H1 (cell line): Measurements from ENCODE around the gene OLAH. TPM values are rescaled to one million over a fixed set of nuclear protein-coding genes. Genes with fewer than 3 reads are reported as not detected.

ENCODE experiments used
- CTCF ChIA-PET: fragments of 300-600 bp; sonication (Branson Sonifier 250); formaldehyde crosslinking; loops from one replicate; lab custom pipeline; 2021; ENCODE audit not compliant: partially characterized antibody; lab: Charles Lee
- POLR2A ChIA-PET: fragments of 300-600 bp; sonication (Branson Sonifier 250); formaldehyde crosslinking; loops from one replicate; lab custom pipeline; 2021; ENCODE audit warnings: inconsistent platforms; ENCODE audit not compliant: partially characterized antibody; lab: Charles Lee
- DNase-seq, 2 experiments: peaks; one replicate each; pipeline versions ENCODE4 v3.0.0 to v3.0.0-alpha.2; 2010 to 2022; ENCODE audit warnings: low spot score in 2 of 2, low read depth in 1 of 2, mixed read lengths in 1 of 2
- FAIRE-seq: peaks from 2 replicates; lab custom pipeline; 2011; peaks lifted over from hg19 to GRCh38; lab: Jason Lieb, UNC
- H2AFZ ChIP-seq: 2 replicates; pipeline ENCODE4 v1.8.1; 2012; ENCODE audit warnings: low read length, inconsistent platforms
- H2AK5ac ChIP-seq: 2 replicates; pipeline ENCODE4 v1.6.1; 2013; ENCODE audit warnings: low read depth, low read length
- H2BK120ac ChIP-seq: replicated peaks from 2 replicates; pipeline ENCODE3; 2013; ENCODE audit warnings: low read depth, low read length, inconsistent platforms
- H2BK12ac ChIP-seq: 2 replicates; pipeline ENCODE4 v1.6.1; 2013; ENCODE audit warnings: low read depth, low read length
- H2BK15ac ChIP-seq: 2 replicates; pipeline ENCODE4 v1.6.1; 2013; ENCODE audit warnings: low read length
- H2BK20ac ChIP-seq: 2 replicates; pipeline ENCODE4 v1.6.1; 2013; ENCODE audit warnings: low read length
- H2BK5ac ChIP-seq: 2 replicates; pipeline ENCODE4 v1.6.1; 2013; ENCODE audit warnings: low read depth, low read length
- H3K14ac ChIP-seq: 2 replicates; pipeline ENCODE4 v1.6.1; 2013; ENCODE audit warnings: inconsistent platforms; ENCODE audit not compliant: insufficient read length
- H3K18ac ChIP-seq: 2 replicates; pipeline ENCODE4 v1.6.1; 2013; ENCODE audit warnings: low read length; ENCODE audit errors: extremely low read depth
- H3K23ac ChIP-seq: 2 replicates; pipeline ENCODE4 v1.6.1; 2013; ENCODE audit warnings: inconsistent platforms; ENCODE audit not compliant: insufficient read length
- H3K23me2 ChIP-seq: 2 replicates; pipeline ENCODE4 v1.6.1; 2013; ENCODE audit warnings: low read depth, low read length
- H3K27ac ChIP-seq: 2 replicates; pipeline ENCODE4 v1.6.1; 2011; ENCODE audit warnings: low read depth, low read length, inconsistent platforms
- H3K27me3 ChIP-seq, 4 experiments: replicated peaks in 1 of 4; 1 replicate in 1 of 4; 2 replicates in 3 of 4; pipeline versions ENCODE4 v1.6.1 to v1.8.1; 2011 to 2013; ENCODE audit warnings: low read length in 3 of 4, mild to moderate bottlenecking in 3 of 4, inconsistent platforms in 2 of 4, mixed read lengths in 2 of 4, moderate library complexity in 1 of 4; ENCODE audit not compliant: control insufficient read depth in 3 of 4, insufficient read depth in 3 of 4; ENCODE audit errors: extremely low read depth in 1 of 4
- H3K36me3 ChIP-seq, 4 experiments: 2 replicates each; pipeline versions ENCODE4 v1.6.1 to v1.8.1; 2011 to 2013; ENCODE audit warnings: mild to moderate bottlenecking in 4 of 4, low read length in 3 of 4, moderate library complexity in 2 of 4, control low read depth in 1 of 4, inconsistent platforms in 1 of 4; ENCODE audit not compliant: insufficient read depth in 4 of 4, control insufficient read depth in 2 of 4
- H3K4ac ChIP-seq: replicated peaks from 2 replicates; pipeline ENCODE3; 2013; ENCODE audit warnings: low read length, low read depth, mixed read lengths, inconsistent platforms; ENCODE audit not compliant: insufficient read length
- H3K4me1 ChIP-seq, 4 experiments: replicated peaks in 1 of 4; 1 replicate in 1 of 4; 2 replicates in 3 of 4; pipeline versions ENCODE4 v1.6.1 to v1.8.1; 2011 to 2013; ENCODE audit warnings: low read length in 3 of 4, inconsistent platforms in 2 of 4, mixed read lengths in 1 of 4; ENCODE audit not compliant: insufficient read depth in 4 of 4, control insufficient read depth in 3 of 4
- H3K4me2 ChIP-seq, 2 experiments: 2 replicates each; pipeline versions ENCODE4 v1.6.1 to v1.8.1; 2011 to 2013; ENCODE audit warnings: low read depth in 2 of 2, low read length in 2 of 2, control low read depth in 1 of 2, inconsistent platforms in 1 of 2, mild to moderate bottlenecking in 1 of 2; ENCODE audit not compliant: insufficient read depth in 1 of 2
- H3K4me3 ChIP-seq, 4 experiments: fragments of 200-600, 300-600 bp in 1 of 4; sonication (generic), shearing (Covaris generic), sonication (Bioruptor Twin) in 1 of 4; 2 replicates each; pipeline versions ENCODE4 v1.5.1 to v1.8.1; 2011 to 2016; ENCODE audit warnings: low read length in 4 of 4, low read depth in 3 of 4, control low read depth in 2 of 4, inconsistent platforms in 2 of 4, mild to moderate bottlenecking in 2 of 4, mixed read lengths in 1 of 4, moderate library complexity in 1 of 4; ENCODE audit not compliant: insufficient read depth in 2 of 4; ENCODE audit errors: extremely low read depth in 1 of 4
- H3K56ac ChIP-seq: replicated peaks from 2 replicates; pipeline ENCODE3; 2013; ENCODE audit warnings: low read depth, mild to moderate bottlenecking, mixed read lengths, low read length, inconsistent platforms; ENCODE audit not compliant: insufficient read length
- H3K79me1 ChIP-seq: 2 replicates; pipeline ENCODE4 v1.6.1; 2013; ENCODE audit warnings: low read depth, low read length, control low read depth
- H3K79me2 ChIP-seq, 2 experiments: 2 replicates each; pipeline versions ENCODE4 v1.6.1 to v1.8.1; 2012 to 2013; ENCODE audit warnings: low read length in 2 of 2, mild to moderate bottlenecking in 2 of 2, inconsistent platforms in 1 of 2; ENCODE audit not compliant: insufficient read depth in 2 of 2, control insufficient read depth in 1 of 2
- H3K9ac ChIP-seq, 4 experiments: replicated peaks in 1 of 4; 1 replicate in 1 of 4; 2 replicates in 3 of 4; pipeline versions ENCODE4 v1.6.1 to v1.8.1; 2011 to 2013; ENCODE audit warnings: low read depth in 3 of 4, low read length in 3 of 4, control low read depth in 2 of 4, mild to moderate bottlenecking in 2 of 4, moderate library complexity in 2 of 4, inconsistent platforms in 1 of 4; ENCODE audit errors: extremely low read depth in 1 of 4
- H3K9me3 ChIP-seq, 2 experiments: 2 replicates each; pipeline versions ENCODE4 v1.6.1 to v1.8.1; 2012 to 2013; ENCODE audit warnings: mild to moderate bottlenecking in 2 of 2, moderate library complexity in 2 of 2, control low read depth in 1 of 2, inconsistent platforms in 1 of 2, low read depth in 1 of 2, low read length in 1 of 2, mixed read lengths in 1 of 2; ENCODE audit not compliant: insufficient read depth in 2 of 2
- H4K20me1 ChIP-seq, 2 experiments: replicated peaks in 1 of 2; 2 replicates each; pipeline versions ENCODE3 to v1.8.1; 2011 to 2013; ENCODE audit warnings: inconsistent platforms in 2 of 2, low read length in 2 of 2, mild to moderate bottlenecking in 1 of 2; ENCODE audit not compliant: insufficient read depth in 2 of 2, control insufficient read depth in 1 of 2
- H4K5ac ChIP-seq: 2 replicates; pipeline ENCODE4 v1.6.1; 2013; ENCODE audit warnings: low read length, low read depth, mixed read lengths, inconsistent platforms; ENCODE audit not compliant: insufficient read length
- H4K8ac ChIP-seq: 2 replicates; pipeline ENCODE4 v1.8.0; 2013; ENCODE audit warnings: mild to moderate bottlenecking, moderate library complexity, low read length, inconsistent platforms; ENCODE audit not compliant: insufficient read depth; ENCODE audit errors: extremely low read depth
- H4K91ac ChIP-seq: replicated peaks from 2 replicates; pipeline ENCODE3; 2013; ENCODE audit warnings: low read length, mixed read lengths, inconsistent platforms; ENCODE audit not compliant: insufficient read length
- BRCA1 ChIP-seq: IDR thresholded peaks from 2 replicates; pipeline ENCODE4 v1.6.1; 2012; ENCODE audit warnings: low read depth, low read length, improper control_type of control experiment
- CREB1 ChIP-seq: IDR thresholded peaks from 2 replicates; pipeline ENCODE4 v1.6.1; 2012; ENCODE audit warnings: inconsistent platforms
- WGBS, 2 experiments: shearing (Covaris generic) in 1 of 2; methylation state at CpG; one replicate each; pipeline versions ENCODE4 v1.1.6 to v1.1.7; 2013 to 2015; ENCODE audit warnings: low lambda C conversion rate in 2 of 2, mixed read lengths in 2 of 2, inconsistent platforms in 1 of 2, low coverage in 1 of 2, missing lambda C conversion rate in 1 of 2; ENCODE audit not compliant: insufficient replicate concordance in 2 of 2, insufficient coverage in 1 of 2, insufficient read length in 1 of 2; ENCODE audit errors: extremely low coverage in 1 of 2, missing lambda C conversion rate in 1 of 2; 5-methylcytosine and 5-hydroxymethylcytosine counted together
- polyA plus RNA-seq, 7 experiments: library from polyadenylated mRNA; depleted of rRNA in 3 of 7; stranded (reverse) in 5 of 7; unstranded in 2 of 7; fragments of >200 nt in 5 of 7; fragments of 200-250 nt in 2 of 7; gene quantifications; 1 replicate in 5 of 7; 2 replicates in 1 of 7; 4 replicates in 1 of 7; pipeline versions ENCODE4 v1.2.1 to v1.2.3, GENCODE V29; 2011 to 2013; ENCODE audit warnings: missing spikeins in 2 of 7, mixed read lengths in 2 of 7
- total RNA-seq: library from RNA; stranded (reverse); fragmentation: NEBNext Ultra II Directional; extraction: Animal tissue kit (Norgen Biotek cat#: 25700); gene quantifications from 2 replicates; pipeline ENCODE4 v1.2.1, GENCODE V29; 2021

The OLAH gene
- total and polyA plus RNA-seq, 2 of the 8 experiments (the other 6 are each of a cell fraction or from before 2014, with no cell fraction given): not detected

GRCh38 chr10:15037691-15038090, 6.1 kb upstream of the OLAH start:
- Histone ChIP-seq H3K36me3 (no peaks in the 10 kb centered on the region), H4K91ac (no peak overlapping the region), H4K5ac (no peak overlapping the region), H4K20me1 (no peaks in the 10 kb centered on the region), H3K79me2 (no peaks in the 10 kb centered on the region), H3K9me3 (no peaks in the 10 kb centered on the region), H3K18ac (no peak overlapping the region), H3K14ac (no peak overlapping the region), H3K23me2 (no peaks in the 10 kb centered on the region), H2AK5ac (no peak overlapping the region), H2BK20ac (no peak overlapping the region), H3K4me2 (no peak overlapping the region), H3K27me3 (no peaks in the 10 kb centered on the region; a peak in 1 of 7 replicates), H3K4ac (no peak overlapping the region), H3K56ac (no peak overlapping the region), H3K4me3 (no peak overlapping the region), H3K4me1 (no peaks in the 10 kb centered on the region), H3K27ac (no peak overlapping the region), H2BK12ac (no peak overlapping the region), H2AFZ (no peak overlapping the region), H3K79me1 (no peaks in the 10 kb centered on the region), H4K8ac (no peak overlapping the region), H3K9ac (no peak overlapping the region), H2BK5ac (no peak overlapping the region), H2BK15ac (no peak overlapping the region), H2BK120ac (no peak overlapping the region), H3K23ac (no peak overlapping the region)
- DNase-seq (no peak), FAIRE-seq (no peak)
- ChIA-PET CTCF (interaction anchor here (1.2 kb wide), 1 partner anchor 26 kb away, joined by 3 read pairs; no protein-coding TSS in a partner anchor), POLR2A (no interaction called here)
- WGBS, 2 experiments: 86% methylated on average over 4 of the region's 4 CpGs; no CpG with 5 or more reads in 1 of the 2 experiments
- TF ChIP-seq CREB1 (no peak), BRCA1 (no peak)
